Peyer's patch (tissue), 4 donors: ENCODE results near the gene TXNDC2. TPM values are rescaled to one million over a fixed set of nuclear protein-coding genes. Genes with fewer than 3 reads are reported as not detected.

ENCODE experiments used
- DNase-seq, 3 donors: peaks; one replicate each; pipeline ENCODE4 v3.0.0-alpha.2; 2017 to 2019
- H3K27ac ChIP-seq, 4 donors: fragments of 200-600 bp; sonication (generic); one replicate each; pipeline ENCODE4 v1.5.1; 2016 to 2019
- H3K27me3 ChIP-seq, 2 donors: fragments of 200-600 bp; sonication (generic); one replicate each; pipeline ENCODE4 v1.5.1; 2019
- H3K36me3 ChIP-seq, 3 donors: fragments of 200-600 bp; sonication (generic); one replicate each; pipeline ENCODE4 v1.5.1; 2016 to 2019
- H3K4me1 ChIP-seq, 4 donors: fragments of 200-600 bp; sonication (generic); one replicate each; pipeline ENCODE4 v1.5.1; 2016 to 2019
- H3K4me3 ChIP-seq, 4 donors: fragments of 200-600 bp; sonication (generic); 1 replicate in 3 of 4; 2 replicates in 1 of 4; pipeline ENCODE4 v1.5.1; 2016 to 2019; ENCODE audit warnings: mild to moderate bottlenecking in 1 of 4
- H3K9me3 ChIP-seq, 4 donors: fragments of 200-600 bp; sonication (generic); one replicate each; pipeline ENCODE4 v1.5.1; 2016 to 2019; ENCODE audit warnings: mild to moderate bottlenecking in 1 of 4
- CTCF ChIP-seq, 6 experiments: fragments of 450-650 bp in 4 of 6; fragments of 200-600 bp in 2 of 6; sonication (generic) in 1 of 6; IDR thresholded peaks; one replicate each; pipeline ENCODE4 v1.5.1; 2017 to 2019; ENCODE audit warnings: antibody characterized with exemption in 6 of 6, mild to moderate bottlenecking in 3 of 6, moderate library complexity in 1 of 6
- POLR2A ChIP-seq, 2 donors: fragments of 450-650 bp; IDR thresholded peaks; one replicate each; pipeline ENCODE4 v1.5.1; 2017; ENCODE audit warnings: antibody characterized with exemption in 2 of 2, mild to moderate bottlenecking in 2 of 2, moderate library complexity in 2 of 2
- total RNA-seq, 4 donors: library from RNA; depleted of rRNA; stranded (reverse); fragments of >200 nt; gene quantifications; one replicate each; pipeline ENCODE4 v1.1.0, GENCODE V29; 2016

TXNDC2 gene
- total RNA-seq, 4 donors from 2014 or later: not detected

DNA sequence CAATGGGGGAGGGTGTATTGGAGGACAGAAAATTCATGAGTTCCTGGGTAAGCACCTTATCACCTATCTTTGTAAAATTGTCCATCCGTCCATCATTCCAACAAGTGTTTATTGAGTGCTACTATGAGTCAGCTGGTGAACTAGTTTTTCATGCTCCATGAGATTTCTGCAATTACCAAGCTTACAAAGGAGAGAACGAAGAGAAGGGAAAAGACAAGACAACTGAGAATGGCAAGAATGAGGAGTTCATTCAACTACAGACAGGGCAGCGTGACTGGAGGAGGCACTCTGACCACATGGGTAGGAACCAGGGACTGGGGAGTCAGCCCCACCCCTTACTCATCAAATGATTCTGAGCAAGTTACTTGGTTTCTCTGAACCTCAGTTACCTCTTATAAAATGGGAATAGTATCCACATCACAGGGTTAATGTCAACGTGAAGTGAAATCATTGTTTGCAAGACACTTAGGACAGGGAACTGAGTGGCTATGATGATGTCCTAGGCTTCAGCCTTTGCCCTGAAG lies 18.6 kb upstream of the TXNDC2 start:
- Histone ChIP-seq H3K27ac (no peak overlapping the region), H3K9me3 (peaks cover 0 to 8% (median 0%) of the 10 kb centered on the region in 4 donors), H3K27me3 (no peaks in the 10 kb centered on the region), H3K4me3 (no peak overlapping the region), H3K4me1 (peaks cover 0 to 19% (median 2%) of the 10 kb centered on the region in 4 donors), H3K36me3 (no peaks in the 10 kb centered on the region)
- DNase-seq: no peak
- TF ChIP-seq CTCF (IDR thresholded peaks at IDR 0.05): no peak
- no peak for TF ChIP-seq POLR2A (IDR thresholded peaks at IDR 0.05)

DNA sequence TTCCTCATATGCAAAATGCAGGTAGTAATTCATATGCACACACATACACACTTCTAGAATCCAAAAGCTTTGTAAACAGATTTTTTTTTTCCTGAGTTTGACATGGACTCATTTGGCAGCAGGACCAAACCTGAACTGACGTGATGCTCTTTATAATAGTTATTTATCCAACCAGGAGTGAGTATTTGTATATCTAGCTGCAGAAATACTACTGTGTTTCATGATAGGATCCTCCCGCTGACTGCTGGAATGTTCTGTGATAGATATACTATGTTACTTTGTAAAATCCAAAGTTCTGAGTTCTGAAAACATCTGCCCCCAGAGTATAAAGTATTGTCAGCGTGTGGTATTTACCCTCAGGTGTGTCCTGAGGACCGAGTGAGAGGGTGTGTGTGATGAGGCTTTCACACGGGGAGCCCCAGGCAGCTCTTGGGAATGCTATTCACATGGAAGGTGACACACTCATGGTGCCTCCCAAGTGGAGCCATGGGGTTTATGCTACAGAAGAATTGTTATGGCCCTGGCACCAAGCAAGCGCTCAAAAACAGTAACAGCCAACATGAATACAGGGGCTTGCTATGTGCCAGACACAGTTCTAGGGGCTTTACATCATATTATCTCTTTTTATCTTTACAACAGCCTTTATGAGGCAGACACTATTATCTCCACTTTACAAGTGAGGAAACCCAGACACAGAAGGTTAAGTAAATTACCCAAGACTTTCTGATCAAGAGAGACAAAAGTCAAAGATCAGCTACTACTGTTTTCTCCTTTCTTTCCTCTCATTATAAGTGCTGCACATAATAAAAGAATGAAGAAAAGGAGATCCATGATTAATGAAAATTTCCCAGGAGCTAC lies 16.7 kb upstream of the TXNDC2 start:
- H3K27ac ChIP-seq: no peak overlapping the region
- H3K36me3 ChIP-seq: no peaks in the 10 kb centered on the region
- no peak for TF ChIP-seq POLR2A (IDR thresholded peaks at IDR 0.05)
- no peak for TF ChIP-seq CTCF (IDR thresholded peaks at IDR 0.05)
- H3K27me3 ChIP-seq: no peaks in the 10 kb centered on the region
- peaks cover 0 to 8% (median 0%) of the 10 kb centered on the region in 4 donors for H3K9me3 ChIP-seq
- H3K4me3 ChIP-seq: no peak overlapping the region
- no peak for DNase-seq
- peaks cover 0 to 19% (median 2%) of the 10 kb centered on the region in 4 donors for H3K4me1 ChIP-seq

DNA sequence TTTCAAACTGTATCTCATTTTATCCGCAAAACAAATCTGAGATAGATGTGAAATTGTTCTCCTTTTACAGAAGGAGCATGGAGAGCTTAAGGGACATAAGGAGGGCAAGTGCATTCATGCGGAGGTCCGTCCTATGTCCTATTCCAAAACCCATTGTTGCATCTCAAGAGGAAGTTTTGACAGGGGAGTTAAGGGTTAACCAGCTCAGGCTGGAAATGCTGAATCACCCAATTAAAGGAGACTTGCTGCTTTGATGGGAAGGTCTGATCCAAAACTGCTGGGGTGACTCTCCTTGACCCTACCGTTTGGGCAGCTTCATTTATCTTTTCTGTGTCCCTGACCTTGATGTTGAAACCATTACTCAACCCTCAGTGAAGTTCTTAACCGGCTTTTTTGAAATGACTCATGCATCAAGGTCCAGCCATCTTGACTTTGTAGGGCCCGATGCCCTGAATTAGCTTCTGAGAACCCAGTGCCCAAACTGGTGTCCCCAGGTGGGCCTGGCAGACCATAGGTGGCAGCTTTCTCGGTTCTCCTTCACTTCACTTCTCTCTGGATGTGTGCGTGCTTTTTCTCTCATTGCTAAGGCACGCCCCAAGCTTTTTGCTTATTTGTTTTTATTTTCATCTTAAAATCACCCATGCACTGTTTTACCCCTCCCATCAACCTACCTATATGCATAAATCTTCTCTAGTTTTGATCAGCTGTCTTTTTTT lies 15.9 kb upstream of the TXNDC2 start:
- Histone ChIP-seq H3K4me3 (no peak overlapping the region), H3K27ac (no peak overlapping the region), H3K9me3 (peaks cover 0 to 8% (median 0%) of the 10 kb centered on the region in 4 donors), H3K27me3 (no peaks in the 10 kb centered on the region), H3K36me3 (no peaks in the 10 kb centered on the region), H3K4me1 (peaks cover 0 to 19% (median 2%) of the 10 kb centered on the region in 4 donors)
- TF ChIP-seq CTCF (IDR thresholded peaks at IDR 0.05): no peak
- TF ChIP-seq POLR2A (IDR thresholded peaks at IDR 0.05): no peak
- DNase-seq: peak in 1 of 3 donors; percentile 59

GRCh38 chr18:9870431-9871008 lies 15.3 kb upstream of the TXNDC2 start:
- no peak for DNase-seq
- Histone ChIP-seq H3K9me3 (peaks cover 0 to 2% (median 0%) of the 10 kb centered on the region in 4 donors), H3K36me3 (no peaks in the 10 kb centered on the region), H3K4me1 (peaks cover 0 to 19% (median 2%) of the 10 kb centered on the region in 4 donors), H3K4me3 (no peak overlapping the region), H3K27ac (no peak overlapping the region), H3K27me3 (no peaks in the 10 kb centered on the region)
- TF ChIP-seq POLR2A (IDR thresholded peaks at IDR 0.05) (no peak), CTCF (IDR thresholded peaks at IDR 0.05) (no peak)

GRCh38 chr18:9871244-9871746 lies 14.5 kb upstream of the TXNDC2 start:
- Histone ChIP-seq H3K36me3 (no peaks in the 10 kb centered on the region), H3K27me3 (no peaks in the 10 kb centered on the region), H3K4me3 (no peak overlapping the region), H3K4me1 (peaks cover 0 to 19% (median 2%) of the 10 kb centered on the region in 4 donors), H3K27ac (no peak overlapping the region), H3K9me3 (no peaks in the 10 kb centered on the region)
- DNase-seq: no peak
- TF ChIP-seq POLR2A (IDR thresholded peaks at IDR 0.05) (no peak), CTCF (IDR thresholded peaks at IDR 0.05) (no peak)
